HepG2 (cell line): ENCODE measurements around the gene CABLES2. TPM values are rescaled to one million over a fixed set of nuclear protein-coding genes. Genes with fewer than 3 reads are reported as not detected.

Experiments used
- ESRRA ChIP-seq: sonication (generic); formaldehyde crosslinking; IDR thresholded peaks from 2 replicates; pipeline ENCODE4 v1.5.1; 2020; ENCODE audit warnings: mild to moderate bottlenecking, low read depth, missing genetic modification reagents
- GPN1 ChIP-seq: sonication (generic); formaldehyde crosslinking; IDR thresholded peaks from 2 replicates; pipeline ENCODE4 v1.5.1; 2020; ENCODE audit warnings: missing genetic modification reagents, borderline replicate concordance
- KDM2A ChIP-seq: sonication (generic); formaldehyde crosslinking; IDR thresholded peaks from 2 replicates; pipeline ENCODE4 v1.4.0; 2020; ENCODE audit warnings: low read depth, missing genetic modification reagents, borderline replicate concordance
- MTF1 ChIP-seq: sonication (generic); formaldehyde crosslinking; IDR thresholded peaks from 2 replicates; pipeline ENCODE4 v1.5.0; 2020; ENCODE audit warnings: missing genetic modification reagents
- NFATC3 ChIP-seq: sonication (generic); formaldehyde crosslinking; IDR thresholded peaks from 2 replicates; pipeline ENCODE4 v1.5.1; 2020; ENCODE audit warnings: mild to moderate bottlenecking, missing genetic modification reagents
- NONO ChIP-seq, 2 experiments: fragments of 450-650 bp in 1 of 2; sonication (generic) in 1 of 2; formaldehyde crosslinking in 1 of 2; IDR thresholded peaks in 1 of 2; conservative IDR thresholded peaks in 1 of 2; 2 replicates each; pipeline versions ENCODE4 v1.6.1 to v1.8.0; 2017 to 2022; ENCODE audit warnings: mild to moderate bottlenecking in 1 of 2, missing genetic modification reagents in 1 of 2, moderate library complexity in 1 of 2
- REXO4 ChIP-seq: sonication (generic); formaldehyde crosslinking; IDR thresholded peaks from 2 replicates; pipeline ENCODE4 v1.8.0; 2022; ENCODE audit warnings: missing genetic modification reagents, mild to moderate bottlenecking, borderline replicate concordance
- STAT5B ChIP-seq: sonication (generic); formaldehyde crosslinking; IDR thresholded peaks from 2 replicates; pipeline ENCODE4 v1.4.0; 2020; ENCODE audit warnings: missing genetic modification reagents
- YY1 ChIP-seq: IDR thresholded peaks from 2 replicates; pipeline ENCODE4 v1.6.1; 2011; ENCODE audit warnings: low read length, low read depth, moderate library complexity, mild to moderate bottlenecking; ENCODE audit not compliant: insufficient read depth, insufficient replicate concordance
- ZBTB3 ChIP-seq: sonication (generic); formaldehyde crosslinking; IDR thresholded peaks from 2 replicates; pipeline ENCODE4 v1.4.0; 2020; ENCODE audit warnings: low read depth, mild to moderate bottlenecking, moderate library complexity, missing genetic modification reagents, borderline replicate concordance
- ZBTB7B ChIP-seq: sonication (generic); formaldehyde crosslinking; IDR thresholded peaks from 2 replicates; pipeline ENCODE4 v1.4.0; 2020; ENCODE audit warnings: missing genetic modification reagents
- ZFP62 ChIP-seq: sonication (generic); formaldehyde crosslinking; IDR thresholded peaks from 2 replicates; pipeline ENCODE4 v1.4.0; 2020; ENCODE audit warnings: missing genetic modification reagents
- ZKSCAN5 ChIP-seq: sonication (generic); formaldehyde crosslinking; IDR thresholded peaks from 2 replicates; pipeline ENCODE4 v1.5.1; 2020; ENCODE audit warnings: mild to moderate bottlenecking, missing genetic modification reagents
- ZNF24 ChIP-seq: fragments of 450-650 bp; IDR thresholded peaks from 2 replicates; pipeline ENCODE4 v1.6.1; 2017; ENCODE audit warnings: antibody characterized with exemption, mild to moderate bottlenecking
- ZNF3 ChIP-seq: IDR thresholded peaks from 2 replicates; pipeline ENCODE4 v1.7.0; 2017; ENCODE audit warnings: inconsistent platforms
- ZNF468 ChIP-seq: sonication (generic); formaldehyde crosslinking; IDR thresholded peaks from 2 replicates; pipeline ENCODE4 v1.8.0; 2022; ENCODE audit warnings: mild to moderate bottlenecking, moderate library complexity, missing genetic modification reagents
- ZNF543 ChIP-seq: sonication (generic); formaldehyde crosslinking; IDR thresholded peaks from 2 replicates; pipeline ENCODE4 v1.4.0; 2020; ENCODE audit warnings: mild to moderate bottlenecking, missing genetic modification reagents
- ZNF672 ChIP-seq: sonication (generic); formaldehyde crosslinking; IDR thresholded peaks from 2 replicates; pipeline ENCODE4 v1.8.1; 2022; ENCODE audit warnings: missing genetic modification reagents
- ZNF781 ChIP-seq: sonication (generic); formaldehyde crosslinking; IDR thresholded peaks from 2 replicates; pipeline ENCODE4 v1.5.1; 2020; ENCODE audit warnings: borderline replicate concordance, mild to moderate bottlenecking, missing genetic modification reagents; ENCODE audit errors: not compliant biosample characterization
- ZNF782 ChIP-seq: sonication (generic); formaldehyde crosslinking; IDR thresholded peaks from 2 replicates; pipeline ENCODE4 v1.4.0; 2020; ENCODE audit warnings: missing genetic modification reagents, mild to moderate bottlenecking, borderline replicate concordance
- ZSCAN9 ChIP-seq: IDR thresholded peaks from 2 replicates; pipeline ENCODE4 v1.6.1; 2016; ENCODE audit warnings: borderline replicate concordance
- polyA plus RNA-seq, 8 experiments: library from polyadenylated mRNA; depleted of rRNA in 3 of 8; stranded (reverse) in 7 of 8; unstranded in 1 of 8; fragments of >200 nt; fragmentation: Illumina TruSeq in 4 of 8; extraction: Trizol in 4 of 8; gene quantifications; 2 replicates each; pipeline versions ENCODE4 v1.2.1 to v1.2.3, GENCODE V29; 2011 to 2016; ENCODE audit warnings: low read depth in 4 of 8, missing spikeins in 1 of 8, mixed read lengths in 1 of 8; ENCODE audit not compliant: insufficient read depth in 1 of 8
- total RNA-seq, 5 experiments: library from RNA; depleted of rRNA; stranded (reverse); fragments of >200 nt; fragmentation: Illumina TruSeq; extraction: Trizol; gene quantifications; 2 replicates each; pipeline ENCODE4 v1.2.3, GENCODE V29; 2016; ENCODE audit warnings: low read depth in 1 of 5
- TF ChIP-seq, protein P1 (sequence below), 2 experiments: fragments of 450-650 bp in 1 of 2; sonication (generic) in 1 of 2; formaldehyde crosslinking; IDR thresholded peaks; 2 replicates each; pipeline versions ENCODE4 v1.5.0 to v1.8.0; 2020 to 2022; ENCODE audit warnings: mild to moderate bottlenecking in 1 of 2, missing genetic modification reagents in 1 of 2
- TF ChIP-seq, protein P2 (sequence below): sonication (generic); formaldehyde crosslinking; IDR thresholded peaks from 2 replicates; pipeline ENCODE4 v1.8.1; 2023; ENCODE audit warnings: mild to moderate bottlenecking, moderate library complexity, missing genetic modification reagents
- TF ChIP-seq, protein P3 (sequence below), 2 experiments: sonication (generic) in 1 of 2; formaldehyde crosslinking in 1 of 2; IDR thresholded peaks; 2 replicates each; pipeline versions ENCODE4 v1.4.0 to v1.6.1; 2016 to 2020; ENCODE audit warnings: borderline replicate concordance in 1 of 2, low read depth in 1 of 2, mild to moderate bottlenecking in 1 of 2, missing genetic modification reagents in 1 of 2

CABLES2 gene
- total and polyA plus RNA-seq, 2 of the 13 experiments (the other 11 are each of a cell fraction or from before 2014, with no cell fraction given): 5.2 to 9.7 TPM

DNA sequence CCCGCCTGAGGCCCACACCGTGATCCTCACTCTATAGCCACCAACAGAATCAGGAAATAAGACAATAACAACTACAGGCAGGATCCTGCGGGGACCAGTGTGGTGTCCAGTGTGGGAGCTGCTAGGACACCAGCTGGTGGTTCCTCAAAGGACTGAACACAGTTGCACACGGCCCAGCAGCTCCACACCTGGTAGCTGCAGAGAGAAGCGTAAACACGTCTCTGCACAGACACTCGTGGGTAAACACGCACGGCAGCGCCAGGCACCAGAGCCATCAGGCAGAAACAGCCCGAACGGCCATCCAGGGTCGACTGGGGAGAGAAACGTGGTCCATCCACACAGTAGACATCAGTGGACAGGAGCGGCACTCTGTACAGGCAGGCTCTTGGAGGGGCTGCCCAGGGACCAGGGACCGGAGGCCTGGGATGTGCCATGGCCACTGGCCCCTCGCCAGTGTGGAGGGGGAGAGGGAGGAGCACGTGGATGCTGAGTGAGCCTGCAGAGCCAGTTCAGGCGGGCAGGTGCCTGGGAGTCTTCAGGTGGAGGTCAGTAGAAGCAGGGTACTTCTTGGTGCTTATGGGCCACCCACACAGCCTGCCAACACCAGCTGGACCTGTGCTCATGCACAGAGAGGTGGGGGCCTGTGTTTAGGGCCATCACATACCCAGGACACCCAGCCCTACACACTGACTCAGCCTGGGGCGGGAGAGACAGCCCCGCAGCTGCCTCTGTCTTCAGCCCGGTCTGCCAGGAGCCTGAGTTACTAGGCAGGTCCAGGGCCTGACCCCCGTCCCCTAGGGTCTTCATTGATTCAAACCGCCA, 32.5 kb downstream of the CABLES2 start (continued):
- TF ChIP-seq KDM2A (CRISPR knock-in tag): peak; percentile 28; the same call in 1 of the 2 replicates
- TF ChIP-seq ZNF782: no peak
- TF ChIP-seq, protein P1, sequence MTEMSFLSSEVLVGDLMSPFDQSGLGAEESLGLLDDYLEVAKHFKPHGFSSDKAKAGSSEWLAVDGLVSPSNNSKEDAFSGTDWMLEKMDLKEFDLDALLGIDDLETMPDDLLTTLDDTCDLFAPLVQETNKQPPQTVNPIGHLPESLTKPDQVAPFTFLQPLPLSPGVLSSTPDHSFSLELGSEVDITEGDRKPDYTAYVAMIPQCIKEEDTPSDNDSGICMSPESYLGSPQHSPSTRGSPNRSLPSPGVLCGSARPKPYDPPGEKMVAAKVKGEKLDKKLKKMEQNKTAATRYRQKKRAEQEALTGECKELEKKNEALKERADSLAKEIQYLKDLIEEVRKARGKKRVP (CRISPR knock-in tag; IDR thresholded peaks at IDR 0.05): no peak
- TF ChIP-seq ZNF468 (CRISPR knock-in tag): no peak
- peak; percentile 61; the same call in 1 of the 2 replicates for TF ChIP-seq MTF1 (CRISPR knock-in tag)
- TF ChIP-seq ZKSCAN5 (CRISPR knock-in tag): no peak
- TF ChIP-seq, protein P2, sequence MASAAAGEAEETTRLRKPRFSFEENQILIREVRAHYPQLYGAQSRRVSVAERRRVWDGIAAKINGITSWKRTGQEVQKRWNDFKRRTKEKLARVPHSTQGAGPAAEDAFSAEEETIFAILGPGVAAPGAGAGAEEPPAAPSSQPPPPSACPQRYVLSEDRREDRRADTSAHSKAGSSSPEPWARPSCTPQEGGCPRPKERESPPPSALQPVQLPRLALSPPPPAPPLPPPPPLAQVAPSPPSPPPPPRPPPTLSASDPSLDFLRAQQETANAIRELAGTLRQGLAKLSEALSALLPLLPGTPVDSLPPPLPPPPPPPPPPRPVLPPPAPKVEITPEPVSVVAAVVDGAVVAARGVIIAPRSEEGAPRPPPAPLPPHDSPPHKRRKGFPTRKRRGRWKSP (CRISPR knock-in tag): no peak
- peak; percentile 72; the same call in 1 of the 2 replicates for TF ChIP-seq GPN1 (CRISPR knock-in tag)
- TF ChIP-seq ZNF543 (CRISPR knock-in tag): no peak
- no peak for TF ChIP-seq ZNF672 (CRISPR knock-in tag)
- TF ChIP-seq ZNF781 (CRISPR knock-in tag): no peak
- TF ChIP-seq STAT5B: no peak
- TF ChIP-seq ZNF3 (CRISPR knock-in tag): no peak
- TF ChIP-seq ZFP62 (CRISPR knock-in tag): no peak
- no peak for TF ChIP-seq YY1
- no peak for TF ChIP-seq ZSCAN9 (CRISPR knock-in tag)
- TF ChIP-seq ZBTB3 (CRISPR knock-in tag): no peak
- no peak for TF ChIP-seq REXO4 (CRISPR knock-in tag)
- TF ChIP-seq NFATC3 (CRISPR knock-in tag): no peak
- no peak for TF ChIP-seq NONO (IDR thresholded peaks at IDR 0.05)
- TF ChIP-seq NONO (CRISPR knock-in tag; conservative IDR thresholded peaks at IDR 0.05): peak; percentile 72; the same call in 1 of the 2 replicates
- no peak for TF ChIP-seq ESRRA
- no peak for TF ChIP-seq ZBTB7B
- TF ChIP-seq, protein P3, sequence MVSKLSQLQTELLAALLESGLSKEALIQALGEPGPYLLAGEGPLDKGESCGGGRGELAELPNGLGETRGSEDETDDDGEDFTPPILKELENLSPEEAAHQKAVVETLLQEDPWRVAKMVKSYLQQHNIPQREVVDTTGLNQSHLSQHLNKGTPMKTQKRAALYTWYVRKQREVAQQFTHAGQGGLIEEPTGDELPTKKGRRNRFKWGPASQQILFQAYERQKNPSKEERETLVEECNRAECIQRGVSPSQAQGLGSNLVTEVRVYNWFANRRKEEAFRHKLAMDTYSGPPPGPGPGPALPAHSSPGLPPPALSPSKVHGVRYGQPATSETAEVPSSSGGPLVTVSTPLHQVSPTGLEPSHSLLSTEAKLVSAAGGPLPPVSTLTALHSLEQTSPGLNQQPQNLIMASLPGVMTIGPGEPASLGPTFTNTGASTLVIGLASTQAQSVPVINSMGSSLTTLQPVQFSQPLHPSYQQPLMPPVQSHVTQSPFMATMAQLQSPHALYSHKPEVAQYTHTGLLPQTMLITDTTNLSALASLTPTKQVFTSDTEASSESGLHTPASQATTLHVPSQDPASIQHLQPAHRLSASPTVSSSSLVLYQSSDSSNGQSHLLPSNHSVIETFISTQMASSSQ (IDR thresholded peaks at IDR 0.05; ENCODE audit: low read depth): no peak
- TF ChIP-seq, protein P3 (CRISPR knock-in tag; IDR thresholded peaks at IDR 0.05; ENCODE audit: borderline replicate concordance): no peak
- TF ChIP-seq ZNF24: no peak
